OCI-LY3 (cell line): ENCODE measurements around the gene MUC12.
"Not testable (repeated sequence)": the region's sequence is repeated elsewhere in the genome, so short reads cannot be mapped to it uniquely, and the experiment has no call there.

Experiments
- EZH2phosphoT487 ChIP-seq: fragments of 200-600 bp; shearing (Covaris generic); IDR thresholded peaks from 2 replicates; pipeline ENCODE4 v1.6.1; 2018; ENCODE audit warnings: antibody characterized with exemption, mixed run types, low read depth
- TF ChIP-seq, protein P1 (sequence below): fragments of 200-600, 300-600 bp; sonication (generic); IDR thresholded peaks from 2 replicates; pipeline ENCODE4 v1.5.1; 2014; ENCODE audit warnings: antibody characterized with exemption, low read length, low read depth

DNA sequence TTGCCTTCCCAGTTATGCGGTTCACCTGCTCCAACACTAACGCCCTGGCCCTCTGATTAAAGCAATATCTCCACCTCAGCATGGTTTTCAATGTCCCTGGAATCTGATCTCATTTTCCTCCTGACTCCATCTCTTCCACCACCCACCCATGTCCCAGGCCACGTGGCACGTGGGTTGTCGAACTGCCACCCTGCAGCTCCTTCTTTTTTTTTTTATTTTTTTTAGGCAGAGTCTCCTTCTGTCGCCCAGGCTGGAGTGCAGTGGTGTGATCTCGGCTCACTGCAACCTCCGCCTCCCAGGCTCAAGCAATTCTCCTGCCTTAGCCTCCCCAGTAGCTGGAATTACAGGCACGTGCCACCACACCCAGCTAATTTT, 94.8 kb downstream of the MUC12 start:
- TF ChIP-seq, protein P1, sequence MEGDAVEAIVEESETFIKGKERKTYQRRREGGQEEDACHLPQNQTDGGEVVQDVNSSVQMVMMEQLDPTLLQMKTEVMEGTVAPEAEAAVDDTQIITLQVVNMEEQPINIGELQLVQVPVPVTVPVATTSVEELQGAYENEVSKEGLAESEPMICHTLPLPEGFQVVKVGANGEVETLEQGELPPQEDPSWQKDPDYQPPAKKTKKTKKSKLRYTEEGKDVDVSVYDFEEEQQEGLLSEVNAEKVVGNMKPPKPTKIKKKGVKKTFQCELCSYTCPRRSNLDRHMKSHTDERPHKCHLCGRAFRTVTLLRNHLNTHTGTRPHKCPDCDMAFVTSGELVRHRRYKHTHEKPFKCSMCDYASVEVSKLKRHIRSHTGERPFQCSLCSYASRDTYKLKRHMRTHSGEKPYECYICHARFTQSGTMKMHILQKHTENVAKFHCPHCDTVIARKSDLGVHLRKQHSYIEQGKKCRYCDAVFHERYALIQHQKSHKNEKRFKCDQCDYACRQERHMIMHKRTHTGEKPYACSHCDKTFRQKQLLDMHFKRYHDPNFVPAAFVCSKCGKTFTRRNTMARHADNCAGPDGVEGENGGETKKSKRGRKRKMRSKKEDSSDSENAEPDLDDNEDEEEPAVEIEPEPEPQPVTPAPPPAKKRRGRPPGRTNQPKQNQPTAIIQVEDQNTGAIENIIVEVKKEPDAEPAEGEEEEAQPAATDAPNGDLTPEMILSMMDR: not testable (repeated sequence)
- not testable (repeated sequence) for TF ChIP-seq EZH2phosphoT487
